GM19452 (cell line): Measurements from ENCODE around the gene BNIP1.

ENCODE experiments used
- ATAC-seq: cut with Tn5 transposase; IDR thresholded peaks from one replicate; pipeline ENCODE4 v1.9.1; 2021; ENCODE audit not compliant: unreplicated experiment

Gene BNIP1

GRCh38 chr5:173208296-173208695, 64.0 kb downstream of the BNIP1 start:
- ATAC-seq = no peak

- ATAC-seq = no peak
Observed at GRCh38 chr5:173210877-173211276, 66.5 kb downstream of the BNIP1 start.

- no peak for ATAC-seq
Observed at GRCh38 chr5:173211284-173211683, 67.0 kb downstream of the BNIP1 start.

- no peak for ATAC-seq
Observed at GRCh38 chr5:173213236-173213933, 69.1 kb downstream of the BNIP1 start.
